ENCODE data around the gene TIMM17A. TPM values are rescaled to one million over a fixed set of nuclear protein-coding genes. Genes with fewer than 3 reads are reported as not detected.

The TIMM17A gene
- total RNA-seq (2013): 32.7 TPM
- polyA plus RNA-seq: 10 to 100 TPM; 27.4 to 50.3 (median 45.4) TPM
- polyA minus RNA-seq: 8.2 and 9.1 TPM in 2 replicates
- total RNA-seq: 22.0 to 54.7 (median 39.1) reads per million in 11 experiments

DNA sequence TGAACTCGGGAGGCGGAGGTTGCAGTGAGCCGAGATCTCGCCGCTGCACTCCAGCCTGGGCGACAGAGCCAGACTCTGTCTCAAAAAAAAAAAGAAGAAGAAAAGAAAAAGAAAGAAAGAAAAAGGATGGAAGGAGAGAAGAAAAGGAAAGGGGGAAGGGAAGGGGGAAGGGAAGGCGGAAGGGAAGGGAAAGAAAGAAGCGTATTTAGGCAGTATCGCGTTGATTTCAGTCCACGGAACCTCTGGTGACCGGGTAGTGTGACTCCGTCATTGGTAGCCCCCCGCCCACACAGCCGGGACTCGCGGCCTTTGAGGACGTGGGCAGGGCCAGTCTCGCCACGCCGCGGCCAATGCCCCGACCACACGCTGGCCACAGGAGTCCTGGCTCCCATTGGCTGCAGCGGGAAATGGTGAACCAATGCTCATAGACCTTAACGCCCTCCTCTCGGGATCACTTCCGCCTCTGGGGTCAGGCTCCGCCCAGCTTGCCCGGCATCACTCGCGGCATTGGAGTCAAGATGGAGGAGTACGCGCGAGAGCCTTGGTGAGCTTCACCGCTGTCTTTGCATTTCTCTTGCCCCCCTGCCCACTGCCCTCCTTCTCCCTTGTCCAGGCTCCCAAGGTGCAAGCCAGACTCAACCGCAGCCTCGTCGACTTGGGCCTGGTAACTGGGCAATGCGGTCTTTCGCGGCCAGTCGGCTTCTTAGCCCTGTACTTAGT is at the start of gene TIMM17A:
Gene TIMM17A (plus strand): TSS at position 495 of the 720 bp plus-strand sequence. CDS start 24 bp downstream, at position 519.
- peaks cover 0 to 4% (median 0%) of the 10 kb centered on the region in 7 donors for H3K9me3 Mint-ChIP-seq
- H3K79me2 ChIP-seq (ENCODE audit: insufficient read depth, low read length): peaks cover 30% of the 10 kb centered on the region
- H3K9ac ChIP-seq (ENCODE audit: insufficient read depth, low read length, poor library complexity, severe bottlenecking): peak within 1 kb of the TSS; percentile 91
- peak; percentile 97 to 99 (median 98) for DNase-seq
- peaks cover 11 to 14% of the 10 kb centered on the region in 2 donors for H3K4me1 ChIP-seq (ENCODE audit: control insufficient read depth in 1 of 2, insufficient read depth in 2 of 2, low read length in 2 of 2)
- peaks cover 20 to 24% of the 10 kb centered on the region in 2 donors for H3K36me3 Mint-ChIP-seq
- H3K9me3 ChIP-seq (replicated peaks in 1 of 2; ENCODE audit: control insufficient read depth in 1 of 2, insufficient read depth in 1 of 2, low read length in 2 of 2): no peaks in the 10 kb centered on the region
- H3K4me2 ChIP-seq (replicated peaks; ENCODE audit: extremely low read depth, low read length, poor library complexity, severe bottlenecking): peak within 1 kb of the TSS; percentile 87
- no peaks in the 10 kb centered on the region for H3K27me3 ChIP-seq (ENCODE audit: control insufficient read depth in 2 of 2, insufficient read depth in 2 of 2, low read length in 2 of 2)
- peak within 1 kb of the TSS; percentile 97 to 99 (median 98) for H3K27ac Mint-ChIP-seq
- peak within 1 kb of the TSS; percentile 73 to 97 for H3K27ac ChIP-seq (ENCODE audit: low read depth in 1 of 2, low read length in 2 of 2)
- H4K20me1 ChIP-seq (ENCODE audit: insufficient read depth, low read length): no peaks in the 10 kb centered on the region
- peaks cover 0 to 2% (median 0%) of the 10 kb centered on the region in 3 donors for H3K27me3 Mint-ChIP-seq (ENCODE audit: low read depth in 3 of 3)
- TF ChIP-seq, protein P1, sequence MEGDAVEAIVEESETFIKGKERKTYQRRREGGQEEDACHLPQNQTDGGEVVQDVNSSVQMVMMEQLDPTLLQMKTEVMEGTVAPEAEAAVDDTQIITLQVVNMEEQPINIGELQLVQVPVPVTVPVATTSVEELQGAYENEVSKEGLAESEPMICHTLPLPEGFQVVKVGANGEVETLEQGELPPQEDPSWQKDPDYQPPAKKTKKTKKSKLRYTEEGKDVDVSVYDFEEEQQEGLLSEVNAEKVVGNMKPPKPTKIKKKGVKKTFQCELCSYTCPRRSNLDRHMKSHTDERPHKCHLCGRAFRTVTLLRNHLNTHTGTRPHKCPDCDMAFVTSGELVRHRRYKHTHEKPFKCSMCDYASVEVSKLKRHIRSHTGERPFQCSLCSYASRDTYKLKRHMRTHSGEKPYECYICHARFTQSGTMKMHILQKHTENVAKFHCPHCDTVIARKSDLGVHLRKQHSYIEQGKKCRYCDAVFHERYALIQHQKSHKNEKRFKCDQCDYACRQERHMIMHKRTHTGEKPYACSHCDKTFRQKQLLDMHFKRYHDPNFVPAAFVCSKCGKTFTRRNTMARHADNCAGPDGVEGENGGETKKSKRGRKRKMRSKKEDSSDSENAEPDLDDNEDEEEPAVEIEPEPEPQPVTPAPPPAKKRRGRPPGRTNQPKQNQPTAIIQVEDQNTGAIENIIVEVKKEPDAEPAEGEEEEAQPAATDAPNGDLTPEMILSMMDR (IDR thresholded peaks at IDR 0.05): no peak
- 1% methylated on average over 37 of the region's 43 CpGs for WGBS (ENCODE audit: insufficient coverage)
- intact Hi-C loops (cut with micrococcal nuclease): loop anchor here in 1 of 2 donors (2.0 to 5.0 kb wide), 2 partner anchors 76 to 128 kb away; partner anchors contain the start of gene IPO9
- H2AFZ ChIP-seq (ENCODE audit: insufficient read depth, low read depth, low read length, poor library complexity, severe bottlenecking): peak within 1 kb of the TSS; percentile 85
- H3K36me3 ChIP-seq (replicated peaks in 1 of 2; ENCODE audit: control insufficient read depth in 1 of 2, insufficient read depth in 2 of 2, low read length in 2 of 2): peaks cover 22 to 27% of the 10 kb centered on the region in 2 donors
- H3K4me1 Mint-ChIP-seq: peaks cover 15% of the 10 kb centered on the region
- peak within 1 kb of the TSS; percentile 94 to 99 for H3K4me3 Mint-ChIP-seq
- H3K4me3 ChIP-seq (replicated peaks in 1 of 3; ENCODE audit: low read depth in 2 of 3, low read length in 3 of 3): peak within 1 kb of the TSS; percentile 68 to 93 (median 73)

DNA sequence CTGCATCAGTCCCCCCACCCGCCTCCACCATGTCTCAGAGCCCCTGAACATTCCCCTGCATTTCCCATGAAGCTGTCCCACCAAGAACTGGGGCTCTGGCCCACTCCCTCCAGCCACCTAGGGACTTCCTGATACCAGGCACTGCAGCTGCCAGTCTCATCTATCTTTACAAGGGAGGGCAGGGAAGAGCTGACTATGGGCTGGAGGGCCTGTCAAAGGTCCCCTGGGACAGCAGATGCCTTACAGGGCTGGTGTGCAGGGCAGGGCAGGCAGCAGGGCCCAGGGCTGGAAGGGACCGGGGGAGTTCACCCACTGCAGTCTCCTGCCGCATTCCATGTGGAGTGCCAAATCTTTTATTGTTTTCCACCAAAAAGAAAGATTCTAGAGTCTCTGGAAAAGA is 49.0 kb upstream of the TIMM17A start:
- no peaks in the 10 kb centered on the region for H3K9me3 Mint-ChIP-seq
- Histone ChIP-seq H3K36me3 (replicated peaks in 1 of 2; ENCODE audit: control insufficient read depth in 1 of 2, insufficient read depth in 2 of 2, low read length in 2 of 2) (no peaks in the 10 kb centered on the region), H3K9ac (ENCODE audit: insufficient read depth, low read length, poor library complexity, severe bottlenecking) (no peak overlapping the region), H3K9me3 (replicated peaks in 1 of 2; ENCODE audit: control insufficient read depth in 1 of 2, insufficient read depth in 1 of 2, low read length in 2 of 2) (no peaks in the 10 kb centered on the region), H4K20me1 (ENCODE audit: insufficient read depth, low read length) (no peaks in the 10 kb centered on the region), H3K4me1 (ENCODE audit: control insufficient read depth in 1 of 2, insufficient read depth in 2 of 2, low read length in 2 of 2) (no peaks in the 10 kb centered on the region), H3K27ac (ENCODE audit: low read depth in 1 of 2, low read length in 2 of 2) (no peak overlapping the region), H3K4me2 (replicated peaks; ENCODE audit: extremely low read depth, low read length, poor library complexity, severe bottlenecking) (no peak overlapping the region), H3K27me3 (ENCODE audit: control insufficient read depth in 2 of 2, insufficient read depth in 2 of 2, low read length in 2 of 2) (no peaks in the 10 kb centered on the region), H2AFZ (ENCODE audit: insufficient read depth, low read depth, low read length, poor library complexity, severe bottlenecking) (no peak overlapping the region), H3K4me3 (replicated peaks in 1 of 3; ENCODE audit: low read depth in 2 of 3, low read length in 3 of 3) (no peak overlapping the region), H3K79me2 (ENCODE audit: insufficient read depth, low read length) (no peaks in the 10 kb centered on the region)
- H3K36me3 Mint-ChIP-seq: no peaks in the 10 kb centered on the region
- WGBS (ENCODE audit: insufficient coverage): 96% methylated on average over 2 of the region's 3 CpGs
- no peak for DNase-seq
- no peaks in the 10 kb centered on the region for H3K4me1 Mint-ChIP-seq
- TF ChIP-seq, protein P1 (IDR thresholded peaks at IDR 0.05): no peak
- H3K4me3 Mint-ChIP-seq: no peak overlapping the region
- intact Hi-C loops (cut with micrococcal nuclease): no loop called here
- H3K27ac Mint-ChIP-seq: peak overlapping the region in 1 of 7 donors; percentile 45
- peaks cover 3 to 5% (median 3%) of the 10 kb centered on the region in 3 donors for H3K27me3 Mint-ChIP-seq (ENCODE audit: low read depth in 3 of 3)

Data from CD14-positive monocyte (primary cell).